HepG2 (cell line): ENCODE results near the gene RPL35. TPM values are rescaled to one million over a fixed set of nuclear protein-coding genes. Genes with fewer than 3 reads are reported as not detected.

Experiments used
- CCAR2 ChIP-seq: fragments of 200-400 bp; formaldehyde crosslinking; optimal IDR thresholded peaks from 2 replicates; pipeline ENCODE3; 2018; ENCODE audit warnings: low read depth, mild to moderate bottlenecking, low read length, moderate library complexity
- CREM ChIP-seq, 2 experiments: sonication (generic) in 1 of 2; formaldehyde crosslinking in 1 of 2; IDR thresholded peaks; 2 replicates each; pipeline versions ENCODE4 v1.4.0 to v1.6.1; 2016 to 2020; ENCODE audit warnings: antibody characterized with exemption in 1 of 2, mild to moderate bottlenecking in 1 of 2, missing genetic modification reagents in 1 of 2
- ETV6 ChIP-seq: sonication (generic); formaldehyde crosslinking; conservative IDR thresholded peaks from 2 replicates; pipeline ENCODE4 v1.4.0; 2020; ENCODE audit warnings: missing genetic modification reagents
- HNRNPH1 ChIP-seq: fragments of 200-400 bp; formaldehyde crosslinking; optimal IDR thresholded peaks from 2 replicates; pipeline ENCODE3; 2017; ENCODE audit warnings: mild to moderate bottlenecking, low read depth, low read length
- TBP ChIP-seq: sonication (generic); formaldehyde crosslinking; IDR thresholded peaks from 2 replicates; pipeline ENCODE4 v1.5.0; 2020; ENCODE audit warnings: missing genetic modification reagents
- YEATS4 ChIP-seq: sonication (generic); formaldehyde crosslinking; IDR thresholded peaks from 2 replicates; pipeline ENCODE4 v1.4.0; 2020; ENCODE audit warnings: missing genetic modification reagents, borderline replicate concordance
- ZFP37 ChIP-seq: sonication (generic); formaldehyde crosslinking; IDR thresholded peaks from 2 replicates; pipeline ENCODE4 v1.4.0; 2020; ENCODE audit warnings: missing genetic modification reagents, borderline replicate concordance
- ZNF235 ChIP-seq: sonication (generic); formaldehyde crosslinking; IDR thresholded peaks from 2 replicates; pipeline ENCODE4 v1.8.1; 2023; ENCODE audit warnings: mild to moderate bottlenecking, missing genetic modification reagents, borderline replicate concordance
- polyA plus RNA-seq, 8 experiments: library from polyadenylated mRNA; depleted of rRNA in 3 of 8; stranded (reverse) in 7 of 8; unstranded in 1 of 8; fragments of >200 nt; fragmentation: Illumina TruSeq in 4 of 8; extraction: Trizol in 4 of 8; gene quantifications; 2 replicates each; pipeline versions ENCODE4 v1.2.1 to v1.2.3, GENCODE V29; 2011 to 2016; ENCODE audit warnings: low read depth in 4 of 8, missing spikeins in 1 of 8, mixed read lengths in 1 of 8; ENCODE audit not compliant: insufficient read depth in 1 of 8
- total RNA-seq, 5 experiments: library from RNA; depleted of rRNA; stranded (reverse); fragments of >200 nt; fragmentation: Illumina TruSeq; extraction: Trizol; gene quantifications; 2 replicates each; pipeline ENCODE4 v1.2.3, GENCODE V29; 2016; ENCODE audit warnings: low read depth in 1 of 5
- TF ChIP-seq, protein P1 (sequence below): IDR thresholded peaks from 2 replicates; pipeline ENCODE4 v1.6.1; 2016; ENCODE audit warnings: mild to moderate bottlenecking, missing biosample characterization, missing genetic modification reagents
- TF ChIP-seq, protein P2 (sequence below): sonication (generic); formaldehyde crosslinking; IDR thresholded peaks from 2 replicates; pipeline ENCODE4 v1.4.0; 2020; ENCODE audit warnings: missing genetic modification reagents, mild to moderate bottlenecking, borderline replicate concordance
- TF ChIP-seq, protein P3 (sequence below): sonication (generic); formaldehyde crosslinking; IDR thresholded peaks from 2 replicates; pipeline ENCODE4 v1.5.0; 2020; ENCODE audit warnings: missing genetic modification reagents, mild to moderate bottlenecking, borderline replicate concordance
- TF ChIP-seq, protein P4 (sequence below): sonication (generic); formaldehyde crosslinking; IDR thresholded peaks from 2 replicates; pipeline ENCODE4 v1.4.0; 2020; ENCODE audit warnings: mild to moderate bottlenecking, missing genetic modification reagents
- TF ChIP-seq, protein P5 (sequence below), 2 experiments: sonication (generic) in 1 of 2; formaldehyde crosslinking in 1 of 2; IDR thresholded peaks; 2 replicates each; pipeline versions ENCODE4 v1.4.0 to v1.6.1; 2016 to 2020; ENCODE audit warnings: borderline replicate concordance in 1 of 2, low read depth in 1 of 2, mild to moderate bottlenecking in 1 of 2, missing genetic modification reagents in 1 of 2

RPL35 gene
- total and polyA plus RNA-seq, 2 of the 13 experiments (the other 11 are each of a cell fraction or from before 2014, with no cell fraction given) = 2,153 to 2,935 TPM

DNA sequence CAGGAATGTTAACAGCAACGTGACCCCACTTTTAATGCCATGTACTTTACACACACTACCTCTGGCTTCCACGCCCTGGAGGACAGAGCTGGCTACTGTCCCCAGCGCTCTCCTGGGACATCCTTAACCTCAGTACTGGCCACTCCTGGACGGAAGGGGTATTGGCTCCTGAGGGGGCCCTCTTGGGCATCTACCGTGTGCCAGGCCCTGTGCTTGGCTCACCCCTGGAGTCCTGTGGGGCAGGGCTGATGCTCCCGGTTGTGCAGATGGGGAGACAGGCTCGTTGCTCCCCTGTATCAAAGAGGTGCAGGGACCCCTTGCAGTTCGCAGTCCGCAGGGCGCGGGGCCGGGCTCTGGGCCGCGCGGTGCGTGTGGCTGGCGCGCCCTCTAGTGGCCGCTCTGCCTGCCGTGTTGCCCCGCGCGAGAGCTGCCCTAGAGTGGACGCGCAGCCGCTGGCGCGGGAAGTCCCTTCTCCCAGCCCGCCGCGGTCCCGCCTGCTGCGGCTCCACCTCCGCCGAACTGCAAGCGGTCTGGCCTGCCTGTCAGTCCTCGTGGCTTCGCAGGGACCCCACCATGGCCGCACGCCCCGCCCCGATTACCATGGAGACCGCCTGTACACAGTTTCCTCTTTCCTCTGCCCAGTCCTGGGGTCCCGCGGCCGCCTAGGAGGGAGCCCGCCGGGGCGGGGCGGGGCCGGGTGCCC lies 8.8 kb downstream of the RPL35 start, which contains the start of gene WDR38 (continued):
- TF ChIP-seq YEATS4 (CRISPR knock-in tag) = no peak
- TF ChIP-seq HNRNPH1 = no peak
- TF ChIP-seq, protein P1, sequence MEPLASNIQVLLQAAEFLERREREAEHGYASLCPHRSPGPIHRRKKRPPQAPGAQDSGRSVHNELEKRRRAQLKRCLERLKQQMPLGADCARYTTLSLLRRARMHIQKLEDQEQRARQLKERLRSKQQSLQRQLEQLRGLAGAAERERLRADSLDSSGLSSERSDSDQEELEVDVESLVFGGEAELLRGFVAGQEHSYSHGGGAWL (CRISPR knock-in tag) = peak; percentile 66
- TF ChIP-seq CCAR2 = no peak
- TF ChIP-seq, protein P2, sequence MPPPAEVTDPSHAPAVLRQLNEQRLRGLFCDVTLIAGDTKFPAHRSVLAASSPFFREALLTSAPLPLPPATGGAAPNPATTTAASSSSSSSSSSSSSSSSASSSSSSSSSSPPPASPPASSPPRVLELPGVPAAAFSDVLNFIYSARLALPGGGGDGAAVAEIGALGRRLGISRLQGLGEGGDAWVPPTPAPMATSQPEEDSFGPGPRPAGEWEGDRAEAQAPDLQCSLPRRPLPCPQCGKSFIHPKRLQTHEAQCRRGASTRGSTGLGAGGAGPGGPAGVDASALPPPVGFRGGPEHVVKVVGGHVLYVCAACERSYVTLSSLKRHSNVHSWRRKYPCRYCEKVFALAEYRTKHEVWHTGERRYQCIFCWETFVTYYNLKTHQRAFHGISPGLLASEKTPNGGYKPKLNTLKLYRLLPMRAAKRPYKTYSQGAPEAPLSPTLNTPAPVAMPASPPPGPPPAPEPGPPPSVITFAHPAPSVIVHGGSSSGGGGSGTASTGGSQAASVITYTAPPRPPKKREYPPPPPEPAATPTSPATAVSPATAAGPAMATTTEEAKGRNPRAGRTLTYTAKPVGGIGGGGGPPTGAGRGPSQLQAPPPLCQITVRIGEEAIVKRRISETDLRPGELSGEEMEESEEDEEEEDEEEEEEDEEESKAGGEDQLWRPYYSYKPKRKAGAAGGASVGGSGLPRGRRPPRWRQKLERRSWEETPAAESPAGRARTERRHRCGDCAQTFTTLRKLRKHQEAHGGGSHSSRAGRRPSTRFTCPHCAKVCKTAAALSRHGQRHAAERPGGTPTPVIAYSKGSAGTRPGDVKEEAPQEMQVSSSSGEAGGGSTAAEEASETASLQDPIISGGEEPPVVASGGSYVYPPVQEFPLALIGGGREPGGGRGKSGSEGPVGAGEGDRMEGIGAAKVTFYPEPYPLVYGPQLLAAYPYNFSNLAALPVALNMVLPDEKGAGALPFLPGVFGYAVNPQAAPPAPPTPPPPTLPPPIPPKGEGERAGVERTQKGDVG (CRISPR knock-in tag) = no peak
- no peak for TF ChIP-seq CREM (IDR thresholded peaks at IDR 0.05)
- TF ChIP-seq CREM (CRISPR knock-in tag; IDR thresholded peaks at IDR 0.05) = no peak
- no peak for TF ChIP-seq ZNF235 (CRISPR knock-in tag)
- TF ChIP-seq, protein P3, sequence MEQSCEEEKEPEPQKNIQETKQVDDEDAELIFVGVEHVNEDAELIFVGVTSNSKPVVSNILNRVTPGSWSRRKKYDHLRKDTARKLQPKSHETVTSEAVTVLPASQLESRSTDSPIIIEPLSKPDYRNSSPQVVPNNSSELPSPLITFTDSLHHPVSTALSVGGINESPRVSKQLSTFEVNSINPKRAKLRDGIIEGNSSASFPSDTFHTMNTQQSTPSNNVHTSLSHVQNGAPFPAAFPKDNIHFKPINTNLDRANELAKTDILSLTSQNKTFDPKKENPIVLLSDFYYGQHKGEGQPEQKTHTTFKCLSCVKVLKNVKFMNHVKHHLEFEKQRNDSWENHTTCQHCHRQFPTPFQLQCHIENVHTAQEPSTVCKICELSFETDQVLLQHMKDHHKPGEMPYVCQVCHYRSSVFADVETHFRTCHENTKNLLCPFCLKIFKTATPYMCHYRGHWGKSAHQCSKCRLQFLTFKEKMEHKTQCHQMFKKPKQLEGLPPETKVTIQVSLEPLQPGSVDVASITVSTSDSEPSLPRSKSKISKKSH (CRISPR knock-in tag) = no peak; the same call in 1 of the 2 replicates
- peak; percentile 26; the same call in 1 of the 2 replicates for TF ChIP-seq TBP (CRISPR knock-in tag)
- TF ChIP-seq, protein P4, sequence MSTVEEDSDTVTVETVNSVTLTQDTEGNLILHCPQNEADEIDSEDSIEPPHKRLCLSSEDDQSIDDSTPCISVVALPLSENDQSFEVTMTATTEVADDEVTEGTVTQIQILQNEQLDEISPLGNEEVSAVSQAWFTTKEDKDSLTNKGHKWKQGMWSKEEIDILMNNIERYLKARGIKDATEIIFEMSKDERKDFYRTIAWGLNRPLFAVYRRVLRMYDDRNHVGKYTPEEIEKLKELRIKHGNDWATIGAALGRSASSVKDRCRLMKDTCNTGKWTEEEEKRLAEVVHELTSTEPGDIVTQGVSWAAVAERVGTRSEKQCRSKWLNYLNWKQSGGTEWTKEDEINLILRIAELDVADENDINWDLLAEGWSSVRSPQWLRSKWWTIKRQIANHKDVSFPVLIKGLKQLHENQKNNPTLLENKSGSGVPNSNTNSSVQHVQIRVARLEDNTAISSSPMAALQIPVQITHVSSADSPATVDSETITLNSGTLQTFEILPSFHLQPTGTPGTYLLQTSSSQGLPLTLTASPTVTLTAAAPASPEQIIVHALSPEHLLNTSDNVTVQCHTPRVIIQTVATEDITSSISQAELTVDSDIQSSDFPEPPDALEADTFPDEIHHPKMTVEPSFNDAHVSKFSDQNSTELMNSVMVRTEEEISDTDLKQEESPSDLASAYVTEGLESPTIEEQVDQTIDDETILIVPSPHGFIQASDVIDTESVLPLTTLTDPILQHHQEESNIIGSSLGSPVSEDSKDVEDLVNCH (CRISPR knock-in tag) = no peak
- TF ChIP-seq ZFP37 (CRISPR knock-in tag) = no peak
- no peak for TF ChIP-seq ETV6 (CRISPR knock-in tag)
- TF ChIP-seq, protein P5, sequence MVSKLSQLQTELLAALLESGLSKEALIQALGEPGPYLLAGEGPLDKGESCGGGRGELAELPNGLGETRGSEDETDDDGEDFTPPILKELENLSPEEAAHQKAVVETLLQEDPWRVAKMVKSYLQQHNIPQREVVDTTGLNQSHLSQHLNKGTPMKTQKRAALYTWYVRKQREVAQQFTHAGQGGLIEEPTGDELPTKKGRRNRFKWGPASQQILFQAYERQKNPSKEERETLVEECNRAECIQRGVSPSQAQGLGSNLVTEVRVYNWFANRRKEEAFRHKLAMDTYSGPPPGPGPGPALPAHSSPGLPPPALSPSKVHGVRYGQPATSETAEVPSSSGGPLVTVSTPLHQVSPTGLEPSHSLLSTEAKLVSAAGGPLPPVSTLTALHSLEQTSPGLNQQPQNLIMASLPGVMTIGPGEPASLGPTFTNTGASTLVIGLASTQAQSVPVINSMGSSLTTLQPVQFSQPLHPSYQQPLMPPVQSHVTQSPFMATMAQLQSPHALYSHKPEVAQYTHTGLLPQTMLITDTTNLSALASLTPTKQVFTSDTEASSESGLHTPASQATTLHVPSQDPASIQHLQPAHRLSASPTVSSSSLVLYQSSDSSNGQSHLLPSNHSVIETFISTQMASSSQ (IDR thresholded peaks at IDR 0.05; ENCODE audit: low read depth) = no peak
- TF ChIP-seq, protein P5 (CRISPR knock-in tag; IDR thresholded peaks at IDR 0.05; ENCODE audit: borderline replicate concordance) = no peak
